ENCODE data around the gene DCAF17. TPM values are rescaled to one million over a fixed set of nuclear protein-coding genes. Genes with fewer than 3 reads are reported as not detected.
"Not testable (repeated sequence)": the region's sequence is repeated elsewhere in the genome, so short reads cannot be mapped to it uniquely, and the experiment has no call there.

DCAF17 gene
- total RNA-seq, 5 donors from 2014 or later (not counting 1 experiment from before 2014, with no cell fraction given) = 21.1 to 24.6 (median 23.9) TPM

- Histone ChIP-seq H3K27me3 (replicated peaks in 1 of 2; ENCODE audit: control insufficient read depth in 2 of 2, extremely low read depth in 1 of 2, insufficient read depth in 2 of 2, low read length in 1 of 2) (peaks cover 0 to 29% of the 10 kb centered on the region in 2 experiments), H3K9me3 (no peaks in the 10 kb centered on the region), H3K4me3 (ENCODE audit: control insufficient read depth in 1 of 2, extremely low read depth in 1 of 2, low read length in 1 of 2) (peak overlapping the region; percentile 27 to 92), H3K27ac (ENCODE audit: low read length) (no peak overlapping the region), H3K36me3 (ENCODE audit: control insufficient read depth in 2 of 2, extremely low read depth in 1 of 2, insufficient read depth in 1 of 2, low read length in 1 of 2) (no peaks in the 10 kb centered on the region), H3K4me1 (ENCODE audit: control insufficient read depth in 1 of 2, extremely low read depth in 1 of 2, insufficient read depth in 2 of 2, low read length in 2 of 2) (peaks cover 2 to 20% of the 10 kb centered on the region in 2 experiments)
- CTCF ChIA-PET = no interaction called here
- ATAC-seq (replicated peaks in 1 of 4) = peak in 3 of 4 experiments; percentile 23 to 31 (median 30)
- WGBS (ENCODE audit: insufficient coverage) = 2% methylated on average over 53 of the region's 62 CpGs
- Mint-ChIP-seq H3K4me1 (peaks cover 9 to 22% (median 16%) of the 10 kb centered on the region in 3 donors), H3K9me3 (no peaks in the 10 kb centered on the region), H3K4me3 (peak overlapping the region; percentile 70 to 79 (median 76)), H3K27me3 (peaks cover 36 to 55% of the 10 kb centered on the region in 2 donors), H3K36me3 (no peaks in the 10 kb centered on the region), H3K27ac (no peak overlapping the region)
- peak in 1 of 35 experiments; percentile 5 for DNase-seq
- POLR2A ChIA-PET = no interaction called here
Measured at GRCh38 chr2:171523088-171524017, 89.3 kb downstream of the DCAF17 start.

DNA sequence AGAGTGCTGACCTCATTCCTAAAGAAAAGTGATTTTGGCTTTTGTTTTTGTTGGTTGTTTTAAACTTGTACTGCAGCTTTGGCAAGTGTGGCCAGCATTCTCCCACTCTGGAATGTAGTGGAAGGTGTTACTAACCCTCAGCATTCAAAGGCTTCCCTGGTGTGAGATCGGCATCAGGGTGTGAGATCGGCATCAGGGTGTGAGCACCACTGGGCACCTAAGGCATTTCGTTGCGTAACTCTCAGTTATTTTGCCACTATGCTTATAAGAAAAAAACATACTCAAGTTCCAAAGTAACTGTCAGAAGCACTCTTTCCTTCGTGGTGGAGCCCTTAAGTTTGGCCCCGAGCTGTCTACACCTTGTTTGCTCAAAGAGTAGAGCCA, 90.0 kb downstream of the DCAF17 start:
- no peak overlapping the region for H3K27ac ChIP-seq (ENCODE audit: low read length)
- no peak for ATAC-seq (replicated peaks in 1 of 4)
- Mint-ChIP-seq H3K27me3 (peaks cover 38 to 55% of the 10 kb centered on the region in 2 donors), H3K9me3 (no peaks in the 10 kb centered on the region), H3K4me1 (peaks cover 9 to 22% (median 16%) of the 10 kb centered on the region in 3 donors), H3K4me3 (peak overlapping the region; percentile 39 to 79 (median 43)), H3K27ac (no peak overlapping the region), H3K36me3 (no peaks in the 10 kb centered on the region)
- peaks cover 0 to 29% of the 10 kb centered on the region in 2 experiments for H3K27me3 ChIP-seq (replicated peaks in 1 of 2; ENCODE audit: control insufficient read depth in 2 of 2, extremely low read depth in 1 of 2, insufficient read depth in 2 of 2, low read length in 1 of 2)
- H3K4me3 ChIP-seq (ENCODE audit: control insufficient read depth in 1 of 2, extremely low read depth in 1 of 2, low read length in 1 of 2) = no peak overlapping the region
- CTCF ChIA-PET = no interaction called here
- DNase-seq = no peak
- H3K9me3 ChIP-seq = no peaks in the 10 kb centered on the region
- POLR2A ChIA-PET = no interaction called here
- peaks cover 2 to 20% of the 10 kb centered on the region in 2 experiments for H3K4me1 ChIP-seq (ENCODE audit: control insufficient read depth in 1 of 2, extremely low read depth in 1 of 2, insufficient read depth in 2 of 2, low read length in 2 of 2)
- WGBS (ENCODE audit: insufficient coverage) = 90% methylated on average over 2 of the region's 6 CpGs
- no peaks in the 10 kb centered on the region for H3K36me3 ChIP-seq (ENCODE audit: control insufficient read depth in 2 of 2, extremely low read depth in 1 of 2, insufficient read depth in 1 of 2, low read length in 1 of 2)

DNA sequence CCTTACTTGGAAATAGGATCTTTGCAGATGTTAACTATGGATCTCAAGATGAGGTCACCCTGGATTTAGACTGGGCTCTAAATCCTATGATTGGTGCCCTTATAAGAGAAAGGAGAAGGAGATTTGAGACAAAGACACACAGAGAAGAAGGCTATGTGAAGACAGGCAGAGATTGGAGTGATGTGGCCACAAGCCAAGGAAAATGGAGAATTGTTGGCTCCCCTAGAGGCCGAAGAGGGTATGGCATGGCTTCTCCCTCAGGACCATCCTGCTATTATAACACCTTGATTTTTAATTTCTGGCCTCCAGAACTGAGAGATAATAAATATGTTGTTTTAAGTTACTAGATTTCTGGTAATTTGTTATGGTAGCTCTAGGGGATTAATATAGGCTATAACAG, 95.9 kb downstream of the DCAF17 start:
- ChIA-PET CTCF (interaction anchor here in 1 of 2 donors (0.6 to 0.8 kb wide), 3 partner anchors 18 to 1910 kb away, joined by 3 to 15 read pairs (median 3); no protein-coding TSS in a partner anchor), POLR2A (no interaction called here)
- Histone ChIP-seq H3K27me3 (replicated peaks in 1 of 2; ENCODE audit: control insufficient read depth in 2 of 2, extremely low read depth in 1 of 2, insufficient read depth in 2 of 2, low read length in 1 of 2) (peaks cover 0 to 8% of the 10 kb centered on the region in 2 experiments), H3K4me1 (ENCODE audit: control insufficient read depth in 1 of 2, extremely low read depth in 1 of 2, insufficient read depth in 2 of 2, low read length in 2 of 2) (no peaks in the 10 kb centered on the region), H3K4me3 (ENCODE audit: control insufficient read depth in 1 of 2, extremely low read depth in 1 of 2, low read length in 1 of 2) (no peak overlapping the region), H3K9me3 (no peaks in the 10 kb centered on the region), H3K36me3 (ENCODE audit: control insufficient read depth in 2 of 2, extremely low read depth in 1 of 2, insufficient read depth in 1 of 2, low read length in 1 of 2) (no peaks in the 10 kb centered on the region), H3K27ac (ENCODE audit: low read length) (no peak overlapping the region)
- WGBS (ENCODE audit: insufficient coverage) = no CpG with 5 or more reads among the region's 1 CpG
- H3K9me3 Mint-ChIP-seq = peaks cover 0 to 7% (median 4%) of the 10 kb centered on the region in 3 donors
- no peaks in the 10 kb centered on the region for H3K4me1 Mint-ChIP-seq
- ATAC-seq (replicated peaks in 1 of 4) (no peak), DNase-seq (no peak)
- no peak overlapping the region for H3K4me3 Mint-ChIP-seq
- no peak overlapping the region for H3K27ac Mint-ChIP-seq
- peaks cover 26 to 33% of the 10 kb centered on the region in 2 donors for H3K27me3 Mint-ChIP-seq
- H3K36me3 Mint-ChIP-seq = peaks cover 4% of the 10 kb centered on the region

- Histone ChIP-seq H3K4me1 (ENCODE audit: control insufficient read depth in 1 of 2, extremely low read depth in 1 of 2, insufficient read depth in 2 of 2, low read length in 2 of 2) (no peaks in the 10 kb centered on the region), H3K4me3 (ENCODE audit: control insufficient read depth in 1 of 2, extremely low read depth in 1 of 2, low read length in 1 of 2) (no peak overlapping the region), H3K27me3 (replicated peaks in 1 of 2; ENCODE audit: control insufficient read depth in 2 of 2, extremely low read depth in 1 of 2, insufficient read depth in 2 of 2, low read length in 1 of 2) (peaks cover 0 to 6% of the 10 kb centered on the region in 2 experiments), H3K36me3 (ENCODE audit: control insufficient read depth in 2 of 2, extremely low read depth in 1 of 2, insufficient read depth in 1 of 2, low read length in 1 of 2) (no peaks in the 10 kb centered on the region), H3K27ac (ENCODE audit: low read length) (no peak overlapping the region), H3K9me3 (no peaks in the 10 kb centered on the region)
- DNase-seq (no peak), ATAC-seq (replicated peaks in 1 of 4) (no peak)
- Mint-ChIP-seq H3K4me1 (no peaks in the 10 kb centered on the region), H3K27ac (no peak overlapping the region), H3K27me3 (peaks cover 25 to 31% of the 10 kb centered on the region in 2 donors), H3K4me3 (no peak overlapping the region), H3K36me3 (peaks cover 4% of the 10 kb centered on the region), H3K9me3 (peaks cover 0 to 7% (median 4%) of the 10 kb centered on the region in 3 donors)
- POLR2A ChIA-PET = no interaction called here
- CTCF ChIA-PET = interaction anchor here in 1 of 2 donors (0.6 to 0.8 kb wide), 3 partner anchors 24 to 1910 kb away, joined by 3 to 5 read pairs (median 3); no protein-coding TSS in a partner anchor
- 100% methylated on average over 1 of the region's 4 CpGs for WGBS (ENCODE audit: insufficient coverage)
Measured at GRCh38 chr2:171530378-171530777, 96.4 kb downstream of the DCAF17 start.

DNA sequence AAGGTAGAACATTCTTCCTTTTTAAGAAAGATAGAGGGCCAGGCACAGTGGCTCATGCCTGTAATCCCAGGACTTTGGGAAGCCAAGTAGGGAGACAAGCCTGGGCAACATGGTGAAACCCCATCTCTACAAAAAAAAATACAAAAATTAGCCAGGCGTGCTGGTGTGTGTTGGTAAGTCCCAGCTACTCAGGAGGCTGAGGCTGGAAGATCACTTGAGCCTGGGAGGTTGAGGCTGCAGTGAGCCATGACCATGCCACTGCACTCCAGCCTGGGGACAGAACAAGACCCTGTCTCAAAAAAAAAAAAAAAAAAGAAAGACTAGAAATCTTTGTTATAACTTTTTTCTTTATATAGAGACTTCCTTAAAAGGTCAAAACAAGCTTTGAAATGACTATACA, 96.8 kb downstream of the DCAF17 start:
- H3K4me1 Mint-ChIP-seq; DNase-seq; ATAC-seq (replicated peaks in 1 of 4); H3K4me1 ChIP-seq (ENCODE audit: control insufficient read depth in 1 of 2, extremely low read depth in 1 of 2, insufficient read depth in 2 of 2, low read length in 2 of 2); H3K27ac ChIP-seq (ENCODE audit: low read length); POLR2A ChIA-PET; H3K9me3 ChIP-seq; H3K4me3 Mint-ChIP-seq; H3K36me3 ChIP-seq (ENCODE audit: control insufficient read depth in 2 of 2, extremely low read depth in 1 of 2, insufficient read depth in 1 of 2, low read length in 1 of 2); H3K4me3 ChIP-seq (ENCODE audit: control insufficient read depth in 1 of 2, extremely low read depth in 1 of 2, low read length in 1 of 2); H3K9me3 Mint-ChIP-seq; H3K36me3 Mint-ChIP-seq; H3K27me3 ChIP-seq (replicated peaks in 1 of 2; ENCODE audit: control insufficient read depth in 2 of 2, extremely low read depth in 1 of 2, insufficient read depth in 2 of 2, low read length in 1 of 2); H3K27ac Mint-ChIP-seq: not testable (repeated sequence)
- CTCF ChIA-PET = interaction anchor here in 1 of 2 donors (0.6 to 0.8 kb wide), 4 partner anchors 24 to 623 kb away, joined by 3 to 5 read pairs (median 4); no protein-coding TSS in a partner anchor
- no CpG with 5 or more reads among the region's 1 CpG for WGBS (ENCODE audit: insufficient coverage)
- H3K27me3 Mint-ChIP-seq = peaks cover 23 to 33% of the 10 kb centered on the region in 2 donors

GRCh38 chr2:171531291-171531690, 97.3 kb downstream of the DCAF17 start:
- WGBS (ENCODE audit: insufficient coverage) = no CpG with 5 or more reads among the region's 7 CpGs
- H3K36me3 ChIP-seq (ENCODE audit: control insufficient read depth in 2 of 2, extremely low read depth in 1 of 2, insufficient read depth in 1 of 2, low read length in 1 of 2) = no peaks in the 10 kb centered on the region
- H3K27ac Mint-ChIP-seq = no peak overlapping the region
- H3K4me1 ChIP-seq (ENCODE audit: control insufficient read depth in 1 of 2, extremely low read depth in 1 of 2, insufficient read depth in 2 of 2, low read length in 2 of 2) = no peaks in the 10 kb centered on the region
- no peaks in the 10 kb centered on the region for H3K9me3 ChIP-seq
- CTCF ChIA-PET = interaction anchor here (0.6 kb wide), 3 partner anchors 17 to 623 kb away, joined by 3 to 5 read pairs (median 5); no protein-coding TSS in a partner anchor
- no peak overlapping the region for H3K27ac ChIP-seq (ENCODE audit: low read length)
- POLR2A ChIA-PET = no interaction called here
- ATAC-seq (replicated peaks in 1 of 4) (no peak), DNase-seq (no peak)
- peaks cover 4% of the 10 kb centered on the region for H3K36me3 Mint-ChIP-seq
- no peak overlapping the region for H3K4me3 ChIP-seq (ENCODE audit: control insufficient read depth in 1 of 2, extremely low read depth in 1 of 2, low read length in 1 of 2)
- peaks cover 0 to 9% of the 10 kb centered on the region in 2 experiments for H3K27me3 ChIP-seq (replicated peaks in 1 of 2; ENCODE audit: control insufficient read depth in 2 of 2, extremely low read depth in 1 of 2, insufficient read depth in 2 of 2, low read length in 1 of 2)
- H3K4me3 Mint-ChIP-seq = no peak overlapping the region
- H3K4me1 Mint-ChIP-seq = no peaks in the 10 kb centered on the region
- peaks cover 0 to 7% (median 4%) of the 10 kb centered on the region in 3 donors for H3K9me3 Mint-ChIP-seq
- peaks cover 23 to 34% of the 10 kb centered on the region in 2 donors for H3K27me3 Mint-ChIP-seq

Measured in T-cell (primary cell).